NCI-H1092 treated with DMSO at 0.1 percent for 48 hours (cell line): ENCODE results near the gene TMEM151A.

Experiments
- DNase-seq: peaks from one replicate; lab custom pipeline; 2025; lab: John Stamatoyannopoulos, UW

TMEM151A gene

GRCh38 chr11:66323684-66324083, 32.0 kb downstream of the TMEM151A start:
- DNase-seq, result no peak

- DNase-seq, result no peak
These were observed 33.0 kb downstream of the TMEM151A start for GRCh38 chr11:66324664-66325063.

- DNase-seq, result no peak
These were observed 33.6 kb downstream of the TMEM151A start for GRCh38 chr11:66325263-66325671.

- DNase-seq, result no peak
These were observed 34.8 kb downstream of the TMEM151A start for GRCh38 chr11:66326261-66327111.

- no peak for DNase-seq
These were observed 35.7 kb downstream of the TMEM151A start for GRCh38 chr11:66327171-66328030.

- no peak for DNase-seq
These were observed 36.3 kb downstream of the TMEM151A start for GRCh38 chr11:66328031-66328301.

- peak; percentile 65 for DNase-seq
These were observed 36.8 kb downstream of the TMEM151A start for GRCh38 chr11:66328302-66329144.

GRCh38 chr11:66329165-66329673, 37.5 kb downstream of the TMEM151A start:
- DNase-seq, result no peak

GRCh38 chr11:66330931-66331330, 39.2 kb downstream of the TMEM151A start:
- no peak for DNase-seq

GRCh38 chr11:66331542-66332370, 40.1 kb downstream of the TMEM151A start:
- DNase-seq, result no peak

GRCh38 chr11:66332371-66333219, 40.9 kb downstream of the TMEM151A start:
- DNase-seq, result no peak

GRCh38 chr11:66333220-66333877, 41.7 kb downstream of the TMEM151A start:
- no peak for DNase-seq

GRCh38 chr11:66333896-66334604, 42.4 kb downstream of the TMEM151A start:
- DNase-seq, result no peak

GRCh38 chr11:66334605-66335442, 43.1 kb downstream of the TMEM151A start:
- no peak for DNase-seq

- no peak for DNase-seq
These were observed 44.0 kb downstream of the TMEM151A start for GRCh38 chr11:66335531-66336233.

GRCh38 chr11:66336234-66337102, 44.8 kb downstream of the TMEM151A start, which contains the start of gene RIN1:
RIN1 (minus strand) TSS chr11:66336434; CDS start chr11:66336402, 32 bp downstream.
- peak; percentile 53 for DNase-seq
